Natural killer cell treated with Interleukin-12 subunit alpha and Interleukin-12 subunit beta and Interleukin-15 and Interleukin-18, amount 100 ng/mL, for 72 hours (primary cell): ENCODE measurements around the gene NRIP3. TPM values are rescaled to one million over a fixed set of nuclear protein-coding genes. Genes with fewer than 3 reads are reported as not detected.
A peak's percentile ranks its signal among the peaks of the same experiment; 100 is the strongest.
"Not testable (repeated sequence)": the region's sequence is repeated elsewhere in the genome, so short reads cannot be mapped to it uniquely, and the experiment has no call there.

Experiments
- ATAC-seq, 2 donors: fragments of 150-1000 bp; cut with Tn5 transposase in 1 of 2; sonication (Bioruptor Pico), chemical (Tn5 transposase) in 1 of 2; 2 replicates each; pipeline ENCODE4 v1.10.0; 2021
- DNase-seq: peaks from one replicate; pipeline ENCODE4 v3.0.0; 2022; ENCODE audit warnings: low spot score
- H3K27ac Mint-ChIP-seq, 2 donors: 1 replicate in 1 of 2; 2 replicates in 1 of 2; pipeline ENCODE4 v1.8.0; 2022; ENCODE audit warnings: mixed read lengths in 2 of 2, mild to moderate bottlenecking in 1 of 2, moderate library complexity in 1 of 2
- H3K27me3 Mint-ChIP-seq, 2 donors: 1 replicate in 1 of 2; 2 replicates in 1 of 2; pipeline ENCODE4 v1.8.0; 2022; ENCODE audit warnings: mixed read lengths in 2 of 2
- H3K36me3 Mint-ChIP-seq: one replicate; pipeline ENCODE4 v1.8.0; 2022; ENCODE audit warnings: mixed read lengths
- H3K4me1 Mint-ChIP-seq, 2 donors: 1 replicate in 1 of 2; 2 replicates in 1 of 2; pipeline ENCODE4 v1.8.0; 2022; ENCODE audit warnings: low read depth in 2 of 2, mixed read lengths in 2 of 2, mild to moderate bottlenecking in 1 of 2
- H3K4me3 Mint-ChIP-seq: one replicate; pipeline ENCODE4 v1.8.0; 2022; ENCODE audit warnings: mixed read lengths
- H3K9me3 Mint-ChIP-seq: 2 replicates; pipeline ENCODE4 v1.8.0; 2022; ENCODE audit warnings: mixed read lengths
- total RNA-seq, 2 donors: library from RNA; stranded (reverse); gene quantifications; one replicate each; pipeline ENCODE4 v1.2.3, GENCODE V29; 2022

The NRIP3 gene
- total RNA-seq, 2 donors from 2014 or later, result 1.7 to 2.7 TPM

GRCh38 chr11:8947230-8947943, 56.4 kb downstream of the NRIP3 start:
- no peak for ATAC-seq
- no peaks in the 10 kb centered on the region for H3K27me3 Mint-ChIP-seq
- H3K36me3 Mint-ChIP-seq, result peaks cover 18% of the 10 kb centered on the region
- DNase-seq, result no peak
- no peaks in the 10 kb centered on the region for H3K4me1 Mint-ChIP-seq
- no peak overlapping the region for H3K27ac Mint-ChIP-seq
- no peak overlapping the region for H3K4me3 Mint-ChIP-seq
- H3K9me3 Mint-ChIP-seq, result no peaks in the 10 kb centered on the region

- H3K4me3 Mint-ChIP-seq, result no peak within 1 kb of the TSS
- peaks cover 5% of the 10 kb centered on the region for H3K36me3 Mint-ChIP-seq
- no peak within 1 kb of the TSS for H3K27ac Mint-ChIP-seq
- DNase-seq (no peak), ATAC-seq (no peak)
- H3K4me1 Mint-ChIP-seq, result no peaks in the 10 kb centered on the region
- peaks cover 0 to 7% of the 10 kb centered on the region in 2 donors for H3K27me3 Mint-ChIP-seq
- H3K9me3 Mint-ChIP-seq, result no peaks in the 10 kb centered on the region
These were observed 61.2 kb downstream of the NRIP3 start, which contains the start of gene ASCL3 for GRCh38 chr11:8942518-8943066. Gene ASCL3 (minus strand): TSS chr11:8943016. CDS start chr11:8938161, 4,855 bp downstream.

- Mint-ChIP-seq H3K9me3 (no peaks in the 10 kb centered on the region), H3K27ac (no peak overlapping the region), H3K27me3 (peaks cover 0 to 7% of the 10 kb centered on the region in 2 donors), H3K36me3 (no peaks in the 10 kb centered on the region), H3K4me1 (no peaks in the 10 kb centered on the region), H3K4me3 (no peak overlapping the region)
- ATAC-seq, result no peak
- no peak for DNase-seq
These were observed 62.3 kb downstream of the NRIP3 start for GRCh38 chr11:8941341-8942103.

GRCh38 chr11:8937659-8938058, 66.1 kb downstream of the NRIP3 start:
- Mint-ChIP-seq H3K36me3 (no peaks in the 10 kb centered on the region), H3K4me3 (no peak overlapping the region), H3K9me3 (no peaks in the 10 kb centered on the region), H3K27me3 (peaks cover 0 to 7% of the 10 kb centered on the region in 2 donors), H3K27ac (no peak overlapping the region), H3K4me1 (no peaks in the 10 kb centered on the region)
- DNase-seq (no peak), ATAC-seq (no peak)

GRCh38 chr11:8937159-8937558, 66.6 kb downstream of the NRIP3 start:
- DNase-seq (no peak), ATAC-seq (no peak)
- Mint-ChIP-seq H3K4me3 (no peak overlapping the region), H3K36me3 (no peaks in the 10 kb centered on the region), H3K27ac (no peak overlapping the region), H3K9me3 (no peaks in the 10 kb centered on the region), H3K4me1 (no peaks in the 10 kb centered on the region), H3K27me3 (peaks cover 0 to 7% of the 10 kb centered on the region in 2 donors)

- not testable (repeated sequence) for ATAC-seq, H3K27ac Mint-ChIP-seq, H3K27me3 Mint-ChIP-seq, H3K4me3 Mint-ChIP-seq, H3K9me3 Mint-ChIP-seq, H3K4me1 Mint-ChIP-seq, H3K36me3 Mint-ChIP-seq, DNase-seq
These were observed 68.0 kb downstream of the NRIP3 start for GRCh38 chr11:8935789-8936188.

GRCh38 chr11:8934742-8935488, 68.9 kb downstream of the NRIP3 start:
- Mint-ChIP-seq H3K9me3 (no peaks in the 10 kb centered on the region), H3K4me3 (no peak overlapping the region), H3K27ac (no peak overlapping the region), H3K36me3 (no peaks in the 10 kb centered on the region), H3K4me1 (no peaks in the 10 kb centered on the region), H3K27me3 (no peaks in the 10 kb centered on the region)
- no peak for ATAC-seq
- DNase-seq, result no peak

GRCh38 chr11:8933931-8934330, 69.9 kb downstream of the NRIP3 start:
- H3K27ac Mint-ChIP-seq, result no peak overlapping the region
- no peak overlapping the region for H3K4me3 Mint-ChIP-seq
- ATAC-seq (no peak), DNase-seq (no peak)
- no peaks in the 10 kb centered on the region for H3K36me3 Mint-ChIP-seq
- H3K9me3 Mint-ChIP-seq, result no peaks in the 10 kb centered on the region
- H3K4me1 Mint-ChIP-seq, result no peaks in the 10 kb centered on the region
- H3K27me3 Mint-ChIP-seq, result no peaks in the 10 kb centered on the region

GRCh38 chr11:8932564-8933180, 71.1 kb downstream of the NRIP3 start, which contains the start of gene C11orf16:
Gene C11orf16 (minus strand): TSS chr11:8932947. CDS start chr11:8932308, 639 bp downstream.
- no peaks in the 10 kb centered on the region for H3K27me3 Mint-ChIP-seq
- no peaks in the 10 kb centered on the region for H3K9me3 Mint-ChIP-seq
- DNase-seq, result no peak
- H3K27ac Mint-ChIP-seq, result no peak within 1 kb of the TSS
- ATAC-seq, result peak; percentile 29 to 55
- H3K4me1 Mint-ChIP-seq, result no peaks in the 10 kb centered on the region
- no peak within 1 kb of the TSS for H3K4me3 Mint-ChIP-seq
- no peaks in the 10 kb centered on the region for H3K36me3 Mint-ChIP-seq

Other genes with a start within 250 kb of the NRIP3 start
- gene AKIP1, start 92.8 kb downstream of the NRIP3 start, total RNA-seq, result 10 to 100 TPM; 14.8 to 18.0 TPM
- not detected for gene C11orf16, start 71.1 kb downstream of the NRIP3 start, total RNA-seq
- not detected for gene ASCL3, start 61.0 kb downstream of the NRIP3 start, total RNA-seq
- gene TMEM9B, start 39.6 kb downstream of the NRIP3 start, total RNA-seq, result 10 to 100 TPM; 24.1 to 42.7 TPM
- under 1 TPM in 1 of 2 donors, not detected in 1; 0.40 TPM for gene SCUBE2, start 87.6 kb upstream of the NRIP3 start, total RNA-seq